HG03135 (cell line): ENCODE measurements around the gene CLDN15.
"Not testable (repeated sequence)": the region's sequence is repeated elsewhere in the genome, so short reads cannot be mapped to it uniquely, and the experiment has no call there.

Experiments
- ATAC-seq: cut with Tn5 transposase; IDR thresholded peaks from one replicate; pipeline ENCODE4 v1.9.1; 2021; ENCODE audit warnings: mild to moderate bottlenecking, moderate library complexity; ENCODE audit not compliant: unreplicated experiment

The CLDN15 gene

GRCh38 chr7:101200504-101200861, 37.1 kb downstream of the CLDN15 start:
- no peak for ATAC-seq

GRCh38 chr7:101199522-101199921, 38.1 kb downstream of the CLDN15 start:
- not testable (repeated sequence) for ATAC-seq

- ATAC-seq, result no peak
These were observed 39.1 kb downstream of the CLDN15 start for GRCh38 chr7:101198476-101198875.

- ATAC-seq, result no peak
These were observed 39.6 kb downstream of the CLDN15 start for GRCh38 chr7:101197991-101198390.

DNA sequence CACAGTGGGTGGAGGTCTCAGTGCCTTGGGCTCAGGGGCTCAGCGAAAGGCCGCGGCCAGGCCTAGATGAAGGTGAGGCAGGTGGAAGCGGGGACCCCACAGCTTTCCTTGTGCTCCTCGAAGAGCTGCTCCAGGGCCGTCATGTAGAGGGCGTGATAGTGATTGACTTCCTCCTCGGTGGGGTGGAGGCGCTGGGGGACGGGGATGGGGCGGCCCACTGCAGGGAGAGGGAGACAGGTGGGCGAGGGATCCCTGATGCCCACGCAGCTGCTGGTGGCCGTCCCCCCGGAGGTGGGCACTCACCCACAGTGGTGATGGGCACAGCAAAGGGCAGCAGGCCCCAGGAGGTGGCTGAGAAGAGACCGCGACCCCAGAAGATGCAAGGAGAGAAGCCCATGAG, 41.7 kb downstream of the CLDN15 start:
- no peak for ATAC-seq

GRCh38 chr7:101189109-101189508, 48.5 kb downstream of the CLDN15 start:
- ATAC-seq, result no peak

GRCh38 chr7:101186844-101187428, 50.7 kb downstream of the CLDN15 start:
- no peak for ATAC-seq

DNA sequence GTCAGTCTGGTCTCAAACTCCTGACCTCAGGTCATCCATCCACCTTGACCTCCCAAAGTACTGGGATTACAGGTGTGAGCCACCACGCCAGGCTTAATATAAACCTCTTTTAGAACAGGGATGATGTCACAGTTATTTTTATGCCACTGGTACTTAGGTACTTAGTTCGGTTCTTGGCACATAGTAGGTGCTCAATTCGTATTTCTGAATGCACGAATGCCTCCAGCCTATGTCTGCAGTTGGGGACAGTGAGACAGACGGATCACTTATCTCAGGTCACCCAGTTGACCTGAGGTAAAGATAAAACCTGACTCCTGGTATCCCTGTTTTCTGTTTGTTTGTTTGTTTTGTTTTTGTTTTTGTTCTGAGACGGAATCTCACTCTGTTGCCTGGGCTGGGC, 51.4 kb downstream of the CLDN15 start:
- no peak for ATAC-seq

DNA sequence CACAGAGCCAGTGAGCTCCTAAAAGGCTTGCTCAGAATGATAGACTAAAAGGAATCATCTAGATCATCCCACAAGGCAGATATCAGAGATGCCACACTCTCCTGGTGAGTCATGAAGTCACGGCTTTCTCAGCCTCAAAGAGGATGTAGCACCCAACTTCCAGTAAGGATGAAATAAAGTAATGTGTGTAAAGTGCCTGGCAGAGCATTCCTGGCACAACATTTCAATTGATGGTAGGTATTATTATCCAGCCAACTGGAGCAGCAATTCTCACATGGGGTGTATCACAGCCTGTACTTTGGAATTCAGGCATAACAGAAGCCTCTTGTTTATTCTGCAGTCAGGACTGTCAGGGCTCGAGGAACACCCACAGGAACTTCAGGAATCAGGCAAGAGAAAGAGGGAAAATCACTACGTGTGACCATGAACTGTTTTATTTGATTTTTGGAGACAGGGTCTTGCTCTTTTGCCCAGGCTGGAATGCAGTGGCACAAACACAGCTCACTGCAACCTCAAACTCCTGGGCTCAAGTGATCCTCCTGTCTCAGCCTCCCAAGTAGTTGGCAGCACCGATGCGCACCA, 52.3 kb downstream of the CLDN15 start:
- ATAC-seq, result no peak
